NB4 (cell line): ENCODE measurements around the gene ZBTB7C.

Experiments
- MAX ChIP-seq: IDR thresholded peaks from 2 replicates; pipeline ENCODE4 v1.6.1; 2011; ENCODE audit warnings: low read depth, low read length
- TF ChIP-seq, protein P1 (sequence below): IDR thresholded peaks from one replicate; pipeline ENCODE4 v1.5.1; 2012; ENCODE audit warnings: low read depth, low read length

DNA sequence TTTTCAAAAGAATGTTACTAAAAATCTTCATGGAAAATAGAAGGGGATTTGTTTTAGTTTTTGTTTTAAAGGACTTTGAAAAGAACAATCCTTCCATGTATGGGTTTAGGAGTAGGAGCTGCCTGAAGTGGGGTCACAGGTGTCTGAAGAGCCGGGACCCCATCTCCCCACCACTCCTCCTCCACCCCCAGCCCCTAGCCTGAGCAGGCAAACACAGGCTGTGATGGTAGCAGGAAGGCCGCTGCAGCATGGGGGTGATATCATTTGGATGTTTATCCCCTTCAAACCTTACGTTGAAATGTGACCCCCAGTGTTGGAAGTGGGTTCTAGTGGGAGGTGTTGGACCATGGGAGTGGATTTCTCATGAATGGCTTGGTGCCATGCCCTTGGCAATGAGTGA lies 93.0 kb downstream of the ZBTB7C start:
- TF ChIP-seq, protein P1, sequence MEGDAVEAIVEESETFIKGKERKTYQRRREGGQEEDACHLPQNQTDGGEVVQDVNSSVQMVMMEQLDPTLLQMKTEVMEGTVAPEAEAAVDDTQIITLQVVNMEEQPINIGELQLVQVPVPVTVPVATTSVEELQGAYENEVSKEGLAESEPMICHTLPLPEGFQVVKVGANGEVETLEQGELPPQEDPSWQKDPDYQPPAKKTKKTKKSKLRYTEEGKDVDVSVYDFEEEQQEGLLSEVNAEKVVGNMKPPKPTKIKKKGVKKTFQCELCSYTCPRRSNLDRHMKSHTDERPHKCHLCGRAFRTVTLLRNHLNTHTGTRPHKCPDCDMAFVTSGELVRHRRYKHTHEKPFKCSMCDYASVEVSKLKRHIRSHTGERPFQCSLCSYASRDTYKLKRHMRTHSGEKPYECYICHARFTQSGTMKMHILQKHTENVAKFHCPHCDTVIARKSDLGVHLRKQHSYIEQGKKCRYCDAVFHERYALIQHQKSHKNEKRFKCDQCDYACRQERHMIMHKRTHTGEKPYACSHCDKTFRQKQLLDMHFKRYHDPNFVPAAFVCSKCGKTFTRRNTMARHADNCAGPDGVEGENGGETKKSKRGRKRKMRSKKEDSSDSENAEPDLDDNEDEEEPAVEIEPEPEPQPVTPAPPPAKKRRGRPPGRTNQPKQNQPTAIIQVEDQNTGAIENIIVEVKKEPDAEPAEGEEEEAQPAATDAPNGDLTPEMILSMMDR, result no peak
- TF ChIP-seq MAX, result no peak
